GM19372 (cell line): Measurements from ENCODE around the gene CD19.
"Not testable (repeated sequence)": the region's sequence is repeated elsewhere in the genome, so short reads cannot be mapped to it uniquely, and the experiment has no call there.

Source experiments
- ATAC-seq: cut with Tn5 transposase; IDR thresholded peaks from one replicate; pipeline ENCODE4 v1.9.1; 2021; ENCODE audit warnings: mild to moderate bottlenecking, low read depth, moderate library complexity; ENCODE audit not compliant: unreplicated experiment

The CD19 gene

GRCh38 chr16:28931801-28932225, at the start of gene CD19:
Gene CD19 (plus strand): TSS chr16:28931971. CDS start chr16:28932001, 30 bp downstream.
- ATAC-seq = no peak

GRCh38 chr16:28882551-28883160, 49.1 kb upstream of the CD19 start:
- no peak for ATAC-seq

- ATAC-seq = no peak
These were observed 48.4 kb upstream of the CD19 start for GRCh38 chr16:28883221-28883996.

- no peak for ATAC-seq
These were observed 47.7 kb upstream of the CD19 start for GRCh38 chr16:28884045-28884444.

GRCh38 chr16:28886945-28887344, 44.8 kb upstream of the CD19 start:
- ATAC-seq = no peak

GRCh38 chr16:28890355-28890754, 41.4 kb upstream of the CD19 start:
- ATAC-seq = not testable (repeated sequence)

- no peak for ATAC-seq
These were observed 39.5 kb upstream of the CD19 start for GRCh38 chr16:28891964-28892890.

- ATAC-seq = no peak
These were observed 38.5 kb upstream of the CD19 start for GRCh38 chr16:28893291-28893690.

GRCh38 chr16:28895609-28896008, 36.2 kb upstream of the CD19 start:
- ATAC-seq = no peak

GRCh38 chr16:28897826-28898225, 33.9 kb upstream of the CD19 start:
- no peak for ATAC-seq

GRCh38 chr16:28898266-28898665, 33.5 kb upstream of the CD19 start:
- ATAC-seq = no peak

- no peak for ATAC-seq
These were observed 32.8 kb upstream of the CD19 start for GRCh38 chr16:28898942-28899341.

GRCh38 chr16:28899882-28900590, 31.7 kb upstream of the CD19 start:
- ATAC-seq = no peak

GRCh38 chr16:28900601-28901000, 31.2 kb upstream of the CD19 start:
- ATAC-seq = no peak

GRCh38 chr16:28901862-28902261, 29.9 kb upstream of the CD19 start:
- no peak for ATAC-seq

GRCh38 chr16:28902909-28903308, 28.9 kb upstream of the CD19 start:
- ATAC-seq = no peak

- ATAC-seq = no peak
These were observed 28.3 kb upstream of the CD19 start for GRCh38 chr16:28903344-28904042.

GRCh38 chr16:28904363-28904762, 27.4 kb upstream of the CD19 start:
- ATAC-seq = no peak

- ATAC-seq = no peak
These were observed 26.9 kb upstream of the CD19 start for GRCh38 chr16:28904828-28905227.

- no peak for ATAC-seq
These were observed 26.5 kb upstream of the CD19 start for GRCh38 chr16:28905229-28905754.
